Sigmoid colon (tissue), 3 donors: Measurements from ENCODE around the gene MINPP1.

Source experiments
- POLR2A ChIP-seq, 2 donors: fragments of 450-650 bp; IDR thresholded peaks; one replicate each; pipeline ENCODE4 v1.6.1; 2016; ENCODE audit warnings: antibody characterized with exemption in 2 of 2, mild to moderate bottlenecking in 2 of 2, moderate library complexity in 2 of 2
- TF ChIP-seq, protein P1 (sequence below), 4 experiments: fragments of 450-650 bp in 3 of 4; fragments of 200-600 bp in 1 of 4; IDR thresholded peaks; one replicate each; pipeline ENCODE4 v1.5.1; 2016 to 2019; ENCODE audit warnings: antibody characterized with exemption in 4 of 4, mild to moderate bottlenecking in 3 of 4, moderate library complexity in 2 of 4

DNA sequence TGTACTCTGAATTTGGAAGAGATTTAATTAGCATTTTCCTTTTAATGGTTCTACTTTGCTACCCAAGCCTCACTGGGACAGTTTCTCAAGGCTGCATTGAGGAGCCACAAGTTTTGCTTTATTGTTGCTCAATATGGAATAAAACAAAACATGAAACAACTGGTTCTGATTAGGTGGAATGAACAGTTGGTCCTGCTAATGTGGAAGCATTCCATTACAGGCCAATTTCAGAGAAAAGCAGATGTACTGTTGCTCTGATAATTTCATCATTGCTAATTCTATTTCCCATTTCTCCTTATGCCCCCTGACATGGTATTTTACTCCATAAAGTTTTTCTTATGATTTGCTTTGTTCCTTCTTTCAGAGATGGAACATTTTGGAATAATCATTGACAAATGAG lies 89.0 kb downstream of the MINPP1 start:
- no peak for TF ChIP-seq POLR2A (IDR thresholded peaks at IDR 0.05)
- TF ChIP-seq, protein P1, sequence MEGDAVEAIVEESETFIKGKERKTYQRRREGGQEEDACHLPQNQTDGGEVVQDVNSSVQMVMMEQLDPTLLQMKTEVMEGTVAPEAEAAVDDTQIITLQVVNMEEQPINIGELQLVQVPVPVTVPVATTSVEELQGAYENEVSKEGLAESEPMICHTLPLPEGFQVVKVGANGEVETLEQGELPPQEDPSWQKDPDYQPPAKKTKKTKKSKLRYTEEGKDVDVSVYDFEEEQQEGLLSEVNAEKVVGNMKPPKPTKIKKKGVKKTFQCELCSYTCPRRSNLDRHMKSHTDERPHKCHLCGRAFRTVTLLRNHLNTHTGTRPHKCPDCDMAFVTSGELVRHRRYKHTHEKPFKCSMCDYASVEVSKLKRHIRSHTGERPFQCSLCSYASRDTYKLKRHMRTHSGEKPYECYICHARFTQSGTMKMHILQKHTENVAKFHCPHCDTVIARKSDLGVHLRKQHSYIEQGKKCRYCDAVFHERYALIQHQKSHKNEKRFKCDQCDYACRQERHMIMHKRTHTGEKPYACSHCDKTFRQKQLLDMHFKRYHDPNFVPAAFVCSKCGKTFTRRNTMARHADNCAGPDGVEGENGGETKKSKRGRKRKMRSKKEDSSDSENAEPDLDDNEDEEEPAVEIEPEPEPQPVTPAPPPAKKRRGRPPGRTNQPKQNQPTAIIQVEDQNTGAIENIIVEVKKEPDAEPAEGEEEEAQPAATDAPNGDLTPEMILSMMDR (IDR thresholded peaks at IDR 0.05), result no peak
